NK-92 treated with Interleukin-12 subunit alpha and Interleukin-12 subunit beta, amount 100 ng/mL, for 24 hours (cell line): ENCODE data around the gene ARR3.
"Not testable (repeated sequence)": the region's sequence is repeated elsewhere in the genome, so short reads cannot be mapped to it uniquely, and the experiment has no call there.

ENCODE experiments used
- DNase-seq: peaks from one replicate; lab custom pipeline; 2025; lab: John Stamatoyannopoulos, UW

ARR3 gene

DNA sequence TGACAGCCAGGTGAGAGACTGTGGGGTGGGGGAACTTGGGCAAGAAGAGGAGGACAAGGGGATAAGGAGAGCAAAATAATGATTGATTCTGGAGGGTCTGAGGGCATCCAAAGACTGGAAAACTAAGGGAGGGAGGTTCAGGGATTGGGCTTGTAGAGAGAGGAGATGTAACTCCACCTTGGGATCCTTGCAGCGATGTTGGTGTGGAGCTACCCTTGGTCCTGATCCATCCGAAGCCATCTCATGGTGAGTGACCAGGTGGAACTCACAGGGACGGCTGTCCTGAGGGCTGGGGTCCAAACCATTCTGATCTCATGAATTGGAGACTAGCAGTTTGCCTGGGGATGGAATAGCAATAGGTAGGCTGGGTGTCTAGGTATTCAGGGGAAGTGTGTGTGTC is 12.4 kb downstream of the ARR3 start:
- no peak for DNase-seq

DNA sequence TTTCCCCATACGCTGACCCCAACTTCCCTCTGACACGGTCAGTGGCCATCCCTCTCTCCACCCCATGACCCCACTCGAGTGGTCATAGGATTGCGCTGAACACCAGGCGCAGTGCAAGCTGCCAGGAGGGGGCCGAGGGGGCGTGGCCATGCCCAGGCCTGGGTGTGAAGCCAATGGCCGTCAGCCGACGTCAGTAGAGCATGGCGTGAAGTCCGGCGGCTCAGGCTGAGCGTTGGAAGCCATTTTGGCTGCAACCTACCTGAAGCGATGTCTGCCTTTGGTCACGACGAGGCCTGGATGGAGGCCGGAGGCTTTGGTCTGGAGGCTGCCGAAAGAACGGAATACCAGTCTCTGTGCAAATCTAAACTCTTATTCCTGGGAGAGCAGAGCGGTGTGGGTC is 13.8 kb downstream of the ARR3 start, which contains the start of gene RAB41:
RAB41 (plus strand) TSS at position 222 of the 400 bp plus-strand sequence; CDS start at position 268, 46 bp downstream.
- no peak for DNase-seq

- no peak for DNase-seq
These were observed 21.1 kb downstream of the ARR3 start for GRCh38 chrX:70289168-70289792.

GRCh38 chrX:70289793-70290770 is 21.9 kb downstream of the ARR3 start, which contains the start of the genes KIF4A and PDZD11:
KIF4A (plus strand) TSS chrX:70290104; CDS start chrX:70290459, 355 bp downstream.
PDZD11 (minus strand) TSS chrX:70289927; CDS start chrX:70289341, 586 bp downstream.
- peak; percentile 69 for DNase-seq

GRCh38 chrX:70292788-70293187 is 24.7 kb downstream of the ARR3 start:
- DNase-seq, result no peak

DNA sequence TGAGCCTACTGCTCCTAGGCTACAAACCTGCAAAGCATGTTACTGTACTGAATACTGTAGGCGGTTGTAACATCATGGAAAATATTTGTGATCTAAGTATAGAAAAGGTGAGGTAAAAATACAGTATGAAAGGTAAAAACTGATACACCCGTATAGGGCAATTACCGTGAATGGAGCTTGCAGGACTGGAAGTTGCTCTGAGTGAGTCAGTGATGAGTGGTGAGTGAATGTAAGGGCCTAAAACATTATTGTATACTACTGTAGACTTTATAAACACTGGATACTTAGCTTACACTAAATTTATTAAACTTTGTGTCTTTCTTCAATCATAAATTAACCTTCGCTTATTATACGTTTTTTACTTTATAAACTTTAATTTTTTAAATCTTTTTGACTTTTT is 25.5 kb downstream of the ARR3 start:
- no peak for DNase-seq

GRCh38 chrX:70301716-70302115 is 33.6 kb downstream of the ARR3 start:
- no peak for DNase-seq

GRCh38 chrX:70313503-70313902 is 45.4 kb downstream of the ARR3 start:
- DNase-seq, result no peak

DNA sequence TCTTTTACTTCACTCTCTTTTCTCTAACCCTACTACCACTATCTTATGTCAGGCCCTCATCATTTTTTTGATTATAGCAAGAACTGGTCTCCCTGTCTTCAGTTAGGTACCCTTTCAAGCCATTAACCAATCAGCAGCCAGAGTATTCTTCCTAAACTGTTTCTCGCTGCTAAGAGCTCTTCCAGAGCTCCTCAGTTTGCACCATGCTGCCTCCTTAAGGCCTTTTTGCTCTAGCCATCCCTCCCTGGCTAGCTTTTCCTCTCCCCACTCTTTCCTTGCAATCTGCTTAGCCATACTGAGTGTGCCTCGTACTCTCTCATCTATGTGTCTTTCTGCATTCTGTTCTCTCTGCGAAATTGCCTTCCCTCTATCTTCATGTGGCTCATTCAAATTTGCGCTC is 54.6 kb downstream of the ARR3 start:
- DNase-seq, result no peak

- not testable (repeated sequence) for DNase-seq
These were observed 55.5 kb downstream of the ARR3 start for GRCh38 chrX:70323628-70324027.

DNA sequence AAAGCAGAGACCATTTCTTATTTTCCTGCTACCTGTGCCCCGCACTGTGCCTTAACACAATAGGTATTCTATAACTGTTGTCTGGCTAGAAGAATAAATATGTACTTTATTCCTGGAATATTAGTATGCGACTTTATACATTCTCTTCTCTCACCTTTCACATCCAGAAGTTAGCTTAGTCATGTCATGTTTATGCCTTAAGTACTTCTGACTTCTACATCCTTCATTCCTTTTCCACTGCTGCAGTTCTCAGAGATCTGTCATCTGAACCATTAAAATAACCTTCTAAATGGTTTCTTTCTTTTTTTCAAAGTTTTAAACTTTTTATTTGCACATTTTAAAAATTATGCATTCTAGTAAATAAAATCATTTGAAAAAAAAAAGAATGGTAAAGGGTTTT is 56.2 kb downstream of the ARR3 start:
- DNase-seq, result no peak

DNA sequence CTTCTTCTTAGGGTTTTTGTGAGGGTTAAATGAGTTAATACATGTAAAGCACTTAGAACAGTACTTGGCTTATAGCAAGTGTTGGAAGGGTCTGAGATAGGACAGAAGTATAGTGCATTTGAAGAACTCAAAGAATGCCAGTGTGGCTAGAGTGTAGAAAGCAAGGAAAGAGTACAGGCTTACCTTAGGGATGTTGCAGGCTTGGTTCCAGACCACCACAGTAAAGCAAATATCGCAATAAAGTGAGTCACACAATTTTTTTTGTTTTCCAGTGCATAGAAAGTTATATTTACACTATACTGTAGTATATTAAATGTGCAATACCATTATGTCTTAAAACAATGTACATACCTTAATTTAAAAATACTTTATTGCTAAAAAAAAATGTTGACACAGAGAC is 63.0 kb downstream of the ARR3 start:
- DNase-seq, result no peak
